Calu3 (cell line): ENCODE results near the gene HECW1. TPM values are rescaled to one million over a fixed set of nuclear protein-coding genes. Genes with fewer than 3 reads are reported as not detected.

ENCODE experiments used
- BruUV-seq: library from RNA; stranded (reverse); fragments of 400-500 nt; replicated peaks from 2 replicates; lab custom pipeline; 2021; lab: Mats Ljungman, UMichigan
- CTCF ChIA-PET: fragments of 300-600 bp; sonication (Branson Sonifier 250); formaldehyde crosslinking; loops from one replicate; lab custom pipeline; 2022; ENCODE audit warnings: antibody characterized with exemption; lab: Charles Lee
- DNase-seq: peaks from one replicate; pipeline ENCODE4 v3.0.0; 2022
- H3K27ac Mint-ChIP-seq: one replicate; pipeline ENCODE4 v1.8.0; 2022; ENCODE audit warnings: mixed read lengths; ENCODE audit not compliant: unreplicated experiment
- H3K27me3 Mint-ChIP-seq: one replicate; pipeline ENCODE4 v1.8.0; 2022; ENCODE audit warnings: mixed read lengths; ENCODE audit not compliant: unreplicated experiment
- H3K36me3 Mint-ChIP-seq: one replicate; pipeline ENCODE4 v1.8.0; 2022; ENCODE audit warnings: mild to moderate bottlenecking, moderate library complexity, mixed read lengths; ENCODE audit not compliant: insufficient read depth, unreplicated experiment
- H3K4me1 Mint-ChIP-seq: one replicate; pipeline ENCODE4 v1.8.0; 2022; ENCODE audit warnings: mild to moderate bottlenecking, low read depth, mixed read lengths; ENCODE audit not compliant: unreplicated experiment
- H3K4me3 Mint-ChIP-seq: one replicate; pipeline ENCODE4 v1.8.0; 2022; ENCODE audit warnings: mild to moderate bottlenecking, low read depth, moderate library complexity, mixed read lengths; ENCODE audit not compliant: unreplicated experiment
- H3K9me3 Mint-ChIP-seq: one replicate; pipeline ENCODE4 v1.8.0; 2022; ENCODE audit warnings: low read depth, mixed read lengths; ENCODE audit not compliant: unreplicated experiment
- CTCF ChIP-seq: fragments of 200-600 bp; IDR thresholded peaks from one replicate; pipeline ENCODE4 v1.8.0; 2022; ENCODE audit warnings: antibody characterized with exemption; ENCODE audit not compliant: unreplicated experiment
- intact Hi-C: fragments of 100-400 bp; cut with micrococcal nuclease; formaldehyde crosslinking; loops from one replicate; pipeline ENCODE4 v1.10.0; 2022; ENCODE audit not compliant: unreplicated experiment
- total RNA-seq: library from RNA; stranded (reverse); gene quantifications from 2 replicates; pipeline ENCODE4 v1.2.3, GENCODE V29; 2022

The HECW1 gene
- total RNA-seq, 1 experiment from 2014 or later, result 0.33 TPM

- CTCF ChIA-PET, result interaction anchor here (0.8 kb wide), 1 partner anchor 9 kb away, joined by 3 read pairs; no protein-coding TSS in a partner anchor
- Mint-ChIP-seq H3K36me3 (no peaks in the 10 kb centered on the region), H3K4me3 (no peak overlapping the region), H3K27me3 (no peaks in the 10 kb centered on the region), H3K9me3 (peaks cover 3% of the 10 kb centered on the region), H3K27ac (peak overlapping the region; percentile 11), H3K4me1 (peaks cover 11% of the 10 kb centered on the region)
- DNase-seq, result no peak
- BruUV-seq, result no TSS peak
- intact Hi-C loops, result loop anchor here (10.0 kb wide), 1 partner anchor 116 kb away; no protein-coding TSS in a partner anchor
- no peak for TF ChIP-seq CTCF
Observed at GRCh38 chr7:43431020-43431595, 318.7 kb downstream of the HECW1 start.

- H3K27ac Mint-ChIP-seq, result no peak overlapping the region
- H3K27me3 Mint-ChIP-seq, result no peaks in the 10 kb centered on the region
Observed at GRCh38 chr7:43433639-43434038, 321.2 kb downstream of the HECW1 start.

GRCh38 chr7:43437001-43437400 lies 324.6 kb downstream of the HECW1 start:
- Mint-ChIP-seq H3K4me1 (no peaks in the 10 kb centered on the region), H3K27me3 (no peaks in the 10 kb centered on the region), H3K9me3 (no peaks in the 10 kb centered on the region), H3K4me3 (no peak overlapping the region), H3K36me3 (no peaks in the 10 kb centered on the region), H3K27ac (no peak overlapping the region)
- intact Hi-C loops, result loop anchor here (5.0 to 10.0 kb wide), 2 partner anchors 122 to 495 kb away; no protein-coding TSS in a partner anchor
- BruUV-seq, result no TSS peak
- TF ChIP-seq CTCF, result no peak
- CTCF ChIA-PET, result no interaction called here
- DNase-seq, result no peak

More at GRCh38 chr7:43433639-43434038, 321.2 kb downstream of the HECW1 start:
- CTCF ChIA-PET, result no interaction called here
- H3K36me3 Mint-ChIP-seq, result no peaks in the 10 kb centered on the region
- intact Hi-C loops, result loop anchor here (10.0 kb wide), 1 partner anchor 119 kb away; no protein-coding TSS in a partner anchor
- H3K9me3 Mint-ChIP-seq, result peaks cover 3% of the 10 kb centered on the region
- no peak for DNase-seq
- peaks cover 11% of the 10 kb centered on the region for H3K4me1 Mint-ChIP-seq
- BruUV-seq, result no TSS peak
- no peak for TF ChIP-seq CTCF
- no peak overlapping the region for H3K4me3 Mint-ChIP-seq

DNA sequence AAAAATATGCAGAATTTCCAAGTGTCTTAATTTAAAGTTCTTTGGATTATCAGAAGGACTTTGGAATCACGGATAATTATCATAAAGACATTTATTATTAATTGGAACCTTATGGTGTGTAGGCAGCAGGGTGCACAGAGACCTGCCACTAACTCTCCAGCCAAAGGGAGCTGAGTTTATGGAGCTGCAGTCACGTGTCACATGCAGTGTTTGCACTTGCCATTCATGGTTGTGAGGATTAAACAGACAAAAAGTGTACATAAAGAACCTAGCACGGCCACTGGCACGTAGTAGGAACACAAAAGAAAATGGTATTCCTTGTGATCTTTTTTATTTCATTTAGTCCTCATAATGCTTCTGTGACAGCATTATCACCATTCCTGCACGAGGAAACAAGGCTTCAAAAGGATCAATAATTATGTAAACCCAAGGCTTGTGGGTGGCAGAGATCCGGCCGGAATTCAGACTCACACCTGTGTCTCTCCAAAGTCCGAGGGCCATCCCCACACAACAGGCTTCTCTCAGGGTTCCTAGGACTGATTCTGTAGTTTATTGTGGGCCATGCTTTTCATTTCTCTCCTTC lies 326.5 kb downstream of the HECW1 start:
- intact Hi-C loops, result loop anchor here (5.0 to 10.0 kb wide), 2 partner anchors 124 to 497 kb away; no protein-coding TSS in a partner anchor
- peak overlapping the region; percentile 16 for H3K4me3 Mint-ChIP-seq
- no peak overlapping the region for H3K27ac Mint-ChIP-seq
- no peaks in the 10 kb centered on the region for H3K36me3 Mint-ChIP-seq
- no peak for DNase-seq
- CTCF ChIA-PET, result interaction anchor here (0.9 to 1.5 kb wide), 11 partner anchors 8 to 1498 kb away, joined by 3 to 9 read pairs (median 5); partner anchors contain the start of gene STK17A
- no TSS peak for BruUV-seq
- no peak for TF ChIP-seq CTCF
- H3K9me3 Mint-ChIP-seq, result no peaks in the 10 kb centered on the region
- H3K27me3 Mint-ChIP-seq, result peaks cover 13% of the 10 kb centered on the region
- H3K4me1 Mint-ChIP-seq, result no peaks in the 10 kb centered on the region
